HCT116 (cell line): ENCODE measurements around the gene STYXL2. TPM values are rescaled to one million over a fixed set of nuclear protein-coding genes. Genes with fewer than 3 reads are reported as not detected.

Source experiments
- ATAC-seq: fragments of 200-7000 bp; cut with Tn5 transposase; 2 replicates; pipeline ENCODE4 v1.9.1; 2020; ENCODE audit warnings: mild to moderate bottlenecking, moderate library complexity
- BruUV-seq: library from RNA; stranded (reverse); fragments of 400-500 nt; replicated peaks from 2 replicates; lab custom pipeline; 2021; lab: Mats Ljungman, UMichigan
- CTCF ChIA-PET: fragments of 300-600 bp; sonication (Branson Sonifier 250); formaldehyde crosslinking; loops from one replicate; lab custom pipeline; 2021; ENCODE audit warnings: antibody characterized with exemption; lab: Charles Lee
- POLR2A ChIA-PET: fragments of 300-600, 350-600 bp; sonication (Branson Sonifier 250); formaldehyde crosslinking; loops from one replicate; lab custom pipeline; 2021; ENCODE audit warnings: antibody characterized with exemption; lab: Charles Lee
- RAD21 ChIA-PET, 2 experiments: fragments of 300-600 bp; sonication (Branson Sonifier 250); formaldehyde crosslinking; loops; one replicate each; lab custom pipeline; 2023; ENCODE audit warnings: low total read pairs in 2 of 2; ENCODE audit not compliant: uncharacterized antibody in 2 of 2, unreplicated experiment in 2 of 2, low non-redundant PET in 1 of 2; lab: Charles Lee
- DNase-seq: peaks from one replicate; pipeline ENCODE4 v3.0.0-alpha.2; 2010; ENCODE audit warnings: low read depth, low spot score
- H2AFZ ChIP-seq: fragments of 200-600 bp; shearing (Covaris generic), sonication (generic); 2 replicates; pipeline ENCODE4 v1.6.1; 2017; ENCODE audit warnings: low read depth, mixed run types, mixed read lengths, antibody characterized with exemption, low read length; ENCODE audit not compliant: poor library complexity, severe bottlenecking
- H3K27ac ChIP-seq: 2 replicates; pipeline ENCODE4 v1.5.1; 2012; ENCODE audit warnings: low read depth, low read length
- H3K27me3 ChIP-seq: fragments of 200-600 bp; sonication (generic); 2 replicates; pipeline ENCODE4 v1.6.1; 2016; ENCODE audit warnings: mixed run types, low read length, mixed read lengths; ENCODE audit not compliant: insufficient read depth
- H3K36me3 ChIP-seq, 2 experiments: fragments of 200-500 bp in 1 of 2; fragments of 200-600 bp in 1 of 2; sonication (Bioruptor generic) in 1 of 2; sonication (generic) in 1 of 2; 2 replicates each; pipeline versions ENCODE4 v1.5.1 to v1.6.1; 2014 to 2016; ENCODE audit warnings: low read length in 2 of 2, inconsistent platforms in 1 of 2, mixed read lengths in 1 of 2, mixed run types in 1 of 2; ENCODE audit not compliant: insufficient read depth in 2 of 2, control insufficient read depth in 1 of 2
- H3K4me1 ChIP-seq, 2 experiments: fragments of 200-600 bp in 1 of 2; sonication (generic) in 1 of 2; 2 replicates each; pipeline versions ENCODE4 v1.5.1 to v1.6.1; 2012 to 2017; ENCODE audit warnings: low read length in 2 of 2, inconsistent platforms in 1 of 2, mild to moderate bottlenecking in 1 of 2, mixed read lengths in 1 of 2, mixed run types in 1 of 2, moderate library complexity in 1 of 2; ENCODE audit not compliant: insufficient read depth in 2 of 2, control insufficient read depth in 1 of 2
- H3K4me2 ChIP-seq: fragments of 200-600 bp; sonication (generic); 2 replicates; pipeline ENCODE4 v1.6.1; 2017; ENCODE audit warnings: mixed run types, low read length, mixed read lengths
- H3K4me3 ChIP-seq, 2 experiments: fragments of 200-600 bp in 1 of 2; sonication (generic) in 1 of 2; replicated peaks in 1 of 2; 2 replicates each; pipeline ENCODE4 v1.5.1; 2011 to 2016; ENCODE audit warnings: low read length in 2 of 2, control low read depth in 1 of 2, low read depth in 1 of 2, mild to moderate bottlenecking in 1 of 2, mixed read lengths in 1 of 2, mixed run types in 1 of 2
- H3K79me2 ChIP-seq: fragments of 200-600 bp; sonication (generic); 2 replicates; pipeline ENCODE4 v1.6.1; 2017; ENCODE audit warnings: mild to moderate bottlenecking, mixed run types, low read length, moderate library complexity, mixed read lengths; ENCODE audit not compliant: insufficient read depth
- H3K9ac ChIP-seq: fragments of 200-600 bp; sonication (generic); 2 replicates; pipeline ENCODE4 v1.6.1; 2016; ENCODE audit warnings: low read length, mixed read lengths
- H3K9me2 ChIP-seq: fragments of 200-600 bp; sonication (generic), shearing (Covaris generic); 2 replicates; pipeline ENCODE4 v1.6.1; 2017; ENCODE audit warnings: mixed run types, mild to moderate bottlenecking, moderate library complexity; ENCODE audit not compliant: insufficient read depth
- H3K9me3 ChIP-seq, 2 experiments: fragments of 200-500 bp in 1 of 2; fragments of 200-600 bp in 1 of 2; sonication (Bioruptor generic) in 1 of 2; sonication (generic) in 1 of 2; 2 replicates each; pipeline ENCODE4 v1.6.1; 2014 to 2017; ENCODE audit warnings: low read length in 2 of 2, mixed read lengths in 2 of 2, inconsistent platforms in 1 of 2, low read depth in 1 of 2, mild to moderate bottlenecking in 1 of 2, mixed run types in 1 of 2, moderate library complexity in 1 of 2; ENCODE audit not compliant: control insufficient read depth in 1 of 2, insufficient read depth in 1 of 2
- H4K20me1 ChIP-seq: fragments of 200-600 bp; sonication (generic), shearing (Covaris generic); 2 replicates; pipeline ENCODE4 v1.6.1; 2017; ENCODE audit warnings: mixed run types, mild to moderate bottlenecking, moderate library complexity; ENCODE audit not compliant: insufficient read depth
- CEBPB ChIP-seq: IDR thresholded peaks from 2 replicates; pipeline ENCODE4 v1.6.1; 2012; ENCODE audit warnings: low read depth
- CTCF ChIP-seq, 3 experiments: fragments of 200-600 bp in 1 of 3; sonication (generic) in 1 of 3; IDR thresholded peaks in 2 of 3; conservative IDR thresholded peaks in 1 of 3; 2 replicates each; pipeline ENCODE4 v1.5.1; 2012 to 2017; ENCODE audit warnings: low read depth in 2 of 3, low read length in 2 of 3, antibody characterized with exemption in 1 of 3, borderline replicate concordance in 1 of 3, control low read depth in 1 of 3, mild to moderate bottlenecking in 1 of 3, mixed read lengths in 1 of 3, mixed run types in 1 of 3, moderate library complexity in 1 of 3; ENCODE audit not compliant: insufficient read depth in 1 of 3
- EZH2 ChIP-seq: fragments of 200-600 bp; sonication (generic); IDR thresholded peaks from 2 replicates; pipeline ENCODE4 v1.6.1; 2017; ENCODE audit warnings: antibody characterized with exemption, mixed run types
- POLR2A ChIP-seq: IDR thresholded peaks from 2 replicates; pipeline ENCODE4 v1.7.0; 2011; ENCODE audit warnings: borderline replicate concordance; ENCODE audit not compliant: insufficient read depth, insufficient read length; ENCODE audit errors: extremely low read depth
- POLR2AphosphoS5 ChIP-seq: IDR thresholded peaks from 2 replicates; pipeline ENCODE4 v1.6.1; 2011; ENCODE audit warnings: mild to moderate bottlenecking, low read depth, low read length, moderate library complexity
- RAD21 ChIP-seq: IDR thresholded peaks from 2 replicates; pipeline ENCODE4 v1.6.1; 2012; ENCODE audit warnings: low read depth, mild to moderate bottlenecking
- SP1 ChIP-seq: IDR thresholded peaks from 2 replicates; pipeline ENCODE4 v1.6.1; 2012; ENCODE audit warnings: low read depth
- TCF7L2 ChIP-seq: IDR thresholded peaks from 2 replicates; pipeline ENCODE4 v1.7.0; 2011; ENCODE audit warnings: borderline replicate concordance, inconsistent platforms; ENCODE audit not compliant: insufficient read depth, insufficient read length; ENCODE audit errors: extremely low read depth
- YY1 ChIP-seq: IDR thresholded peaks from 2 replicates; pipeline ENCODE4 v1.6.1; 2011; ENCODE audit warnings: low read length, low read depth, moderate library complexity, mild to moderate bottlenecking; ENCODE audit not compliant: insufficient replicate concordance; ENCODE audit errors: extremely low read depth
- ZFX ChIP-seq: fragments of 450-650 bp; IDR thresholded peaks from 2 replicates; pipeline ENCODE4 v1.6.1; 2017
- ZNF274 ChIP-seq: fragments of 200-500 bp; sonication (Bioruptor generic); IDR thresholded peaks from 2 replicates; pipeline ENCODE4 v1.6.1; 2014; ENCODE audit warnings: mild to moderate bottlenecking, low read depth, low read length, inconsistent platforms
- intact Hi-C: fragments of 100-400 bp; cut with micrococcal nuclease; formaldehyde crosslinking; loops from 2 replicates; pipeline ENCODE4 v1.10.0; 2022
- total RNA-seq: library from RNA; stranded (reverse); gene quantifications from one replicate; pipeline ENCODE4 v1.2.1, GENCODE V29; 2021; ENCODE audit not compliant: unreplicated experiment

The STYXL2 gene
- total RNA-seq, 1 experiment from 2014 or later: not detected

GRCh38 chr1:167054531-167054930 is 39.3 kb upstream of the STYXL2 start:
- H3K9me2 ChIP-seq: no peaks in the 10 kb centered on the region
- no peak for ATAC-seq
- ChIA-PET POLR2A (no interaction called here), CTCF (interaction anchor here (1.2 to 4.3 kb wide), 2 partner anchors 23 to 145 kb away, joined by 3 to 29 read pairs; no protein-coding TSS in a partner anchor), RAD21 (no interaction called here)
- H3K4me3 ChIP-seq: no peak overlapping the region
- H3K79me2 ChIP-seq: no peaks in the 10 kb centered on the region
- H3K4me1 ChIP-seq: peaks cover 3 to 20% of the 10 kb centered on the region in 2 experiments; a peak in 3 of 4 replicates
- no peaks in the 10 kb centered on the region for H3K9me3 ChIP-seq
- BruUV-seq: no TSS peak
- intact Hi-C loops: no loop called here
- no peak for DNase-seq
- H3K27me3 ChIP-seq: no peaks in the 10 kb centered on the region
- no peak overlapping the region for H3K27ac ChIP-seq
- no peak overlapping the region for H3K9ac ChIP-seq
- no peak overlapping the region for H3K4me2 ChIP-seq
- no peaks in the 10 kb centered on the region for H3K36me3 ChIP-seq
- TF ChIP-seq ZNF274 (no peak), TCF7L2 (no peak), CTCF (IDR thresholded peaks at IDR 0.05 in 2 of 3, conservative IDR thresholded peaks at IDR 0.05 in 1 of 3; ENCODE audit: borderline replicate concordance in 1 of 3, insufficient read depth in 1 of 3, low read depth in 2 of 3, low read length in 2 of 3) (no peak), ZFX (no peak), POLR2A (no peak), EZH2 (no peak), CEBPB (no peak), YY1 (no peak), SP1 (no peak), POLR2AphosphoS5 (no peak), RAD21 (no peak)
- no peaks in the 10 kb centered on the region for H4K20me1 ChIP-seq
- H2AFZ ChIP-seq: no peak overlapping the region
